H1 (cell line): ENCODE measurements around the gene ANO2. TPM values are rescaled to one million over a fixed set of nuclear protein-coding genes. Genes with fewer than 3 reads are reported as not detected.

Experiments used
- CTCF ChIA-PET: fragments of 300-600 bp; sonication (Branson Sonifier 250); formaldehyde crosslinking; loops from one replicate; lab custom pipeline; 2021; ENCODE audit not compliant: partially characterized antibody; lab: Charles Lee
- POLR2A ChIA-PET: fragments of 300-600 bp; sonication (Branson Sonifier 250); formaldehyde crosslinking; loops from one replicate; lab custom pipeline; 2021; ENCODE audit warnings: inconsistent platforms; ENCODE audit not compliant: partially characterized antibody; lab: Charles Lee
- DNase-seq, 2 experiments: peaks; one replicate each; pipeline versions ENCODE4 v3.0.0 to v3.0.0-alpha.2; 2010 to 2022; ENCODE audit warnings: low spot score in 2 of 2, low read depth in 1 of 2, mixed read lengths in 1 of 2
- FAIRE-seq: peaks from 2 replicates; lab custom pipeline; 2011; peaks lifted over from hg19 to GRCh38; lab: Jason Lieb, UNC
- H2AFZ ChIP-seq: 2 replicates; pipeline ENCODE4 v1.8.1; 2012; ENCODE audit warnings: low read length, inconsistent platforms
- H2AK5ac ChIP-seq: 2 replicates; pipeline ENCODE4 v1.6.1; 2013; ENCODE audit warnings: low read depth, low read length
- H2BK120ac ChIP-seq: replicated peaks from 2 replicates; pipeline ENCODE3; 2013; ENCODE audit warnings: low read depth, low read length, inconsistent platforms
- H2BK12ac ChIP-seq: 2 replicates; pipeline ENCODE4 v1.6.1; 2013; ENCODE audit warnings: low read depth, low read length
- H2BK15ac ChIP-seq: 2 replicates; pipeline ENCODE4 v1.6.1; 2013; ENCODE audit warnings: low read length
- H2BK20ac ChIP-seq: 2 replicates; pipeline ENCODE4 v1.6.1; 2013; ENCODE audit warnings: low read length
- H2BK5ac ChIP-seq: 2 replicates; pipeline ENCODE4 v1.6.1; 2013; ENCODE audit warnings: low read depth, low read length
- H3K14ac ChIP-seq: 2 replicates; pipeline ENCODE4 v1.6.1; 2013; ENCODE audit warnings: inconsistent platforms; ENCODE audit not compliant: insufficient read length
- H3K18ac ChIP-seq: 2 replicates; pipeline ENCODE4 v1.6.1; 2013; ENCODE audit warnings: low read length; ENCODE audit errors: extremely low read depth
- H3K23ac ChIP-seq: 2 replicates; pipeline ENCODE4 v1.6.1; 2013; ENCODE audit warnings: inconsistent platforms; ENCODE audit not compliant: insufficient read length
- H3K23me2 ChIP-seq: 2 replicates; pipeline ENCODE4 v1.6.1; 2013; ENCODE audit warnings: low read depth, low read length
- H3K27ac ChIP-seq: 2 replicates; pipeline ENCODE4 v1.6.1; 2011; ENCODE audit warnings: low read depth, low read length, inconsistent platforms
- H3K27me3 ChIP-seq, 4 experiments: replicated peaks in 1 of 4; 1 replicate in 1 of 4; 2 replicates in 3 of 4; pipeline versions ENCODE4 v1.6.1 to v1.8.1; 2011 to 2013; ENCODE audit warnings: low read length in 3 of 4, mild to moderate bottlenecking in 3 of 4, inconsistent platforms in 2 of 4, mixed read lengths in 2 of 4, moderate library complexity in 1 of 4; ENCODE audit not compliant: control insufficient read depth in 3 of 4, insufficient read depth in 3 of 4; ENCODE audit errors: extremely low read depth in 1 of 4
- H3K36me3 ChIP-seq, 4 experiments: 2 replicates each; pipeline versions ENCODE4 v1.6.1 to v1.8.1; 2011 to 2013; ENCODE audit warnings: mild to moderate bottlenecking in 4 of 4, low read length in 3 of 4, moderate library complexity in 2 of 4, control low read depth in 1 of 4, inconsistent platforms in 1 of 4; ENCODE audit not compliant: insufficient read depth in 4 of 4, control insufficient read depth in 2 of 4
- H3K4ac ChIP-seq: replicated peaks from 2 replicates; pipeline ENCODE3; 2013; ENCODE audit warnings: low read length, low read depth, mixed read lengths, inconsistent platforms; ENCODE audit not compliant: insufficient read length
- H3K4me1 ChIP-seq, 4 experiments: replicated peaks in 1 of 4; 1 replicate in 1 of 4; 2 replicates in 3 of 4; pipeline versions ENCODE4 v1.6.1 to v1.8.1; 2011 to 2013; ENCODE audit warnings: low read length in 3 of 4, inconsistent platforms in 2 of 4, mixed read lengths in 1 of 4; ENCODE audit not compliant: insufficient read depth in 4 of 4, control insufficient read depth in 3 of 4
- H3K4me2 ChIP-seq, 2 experiments: 2 replicates each; pipeline versions ENCODE4 v1.6.1 to v1.8.1; 2011 to 2013; ENCODE audit warnings: low read depth in 2 of 2, low read length in 2 of 2, control low read depth in 1 of 2, inconsistent platforms in 1 of 2, mild to moderate bottlenecking in 1 of 2; ENCODE audit not compliant: insufficient read depth in 1 of 2
- H3K4me3 ChIP-seq, 4 experiments: fragments of 200-600, 300-600 bp in 1 of 4; sonication (generic), shearing (Covaris generic), sonication (Bioruptor Twin) in 1 of 4; 2 replicates each; pipeline versions ENCODE4 v1.5.1 to v1.8.1; 2011 to 2016; ENCODE audit warnings: low read length in 4 of 4, low read depth in 3 of 4, control low read depth in 2 of 4, inconsistent platforms in 2 of 4, mild to moderate bottlenecking in 2 of 4, mixed read lengths in 1 of 4, moderate library complexity in 1 of 4; ENCODE audit not compliant: insufficient read depth in 2 of 4; ENCODE audit errors: extremely low read depth in 1 of 4
- H3K56ac ChIP-seq: replicated peaks from 2 replicates; pipeline ENCODE3; 2013; ENCODE audit warnings: low read depth, mild to moderate bottlenecking, mixed read lengths, low read length, inconsistent platforms; ENCODE audit not compliant: insufficient read length
- H3K79me1 ChIP-seq: 2 replicates; pipeline ENCODE4 v1.6.1; 2013; ENCODE audit warnings: low read depth, low read length, control low read depth
- H3K79me2 ChIP-seq, 2 experiments: 2 replicates each; pipeline versions ENCODE4 v1.6.1 to v1.8.1; 2012 to 2013; ENCODE audit warnings: low read length in 2 of 2, mild to moderate bottlenecking in 2 of 2, inconsistent platforms in 1 of 2; ENCODE audit not compliant: insufficient read depth in 2 of 2, control insufficient read depth in 1 of 2
- H3K9ac ChIP-seq, 4 experiments: replicated peaks in 1 of 4; 1 replicate in 1 of 4; 2 replicates in 3 of 4; pipeline versions ENCODE4 v1.6.1 to v1.8.1; 2011 to 2013; ENCODE audit warnings: low read depth in 3 of 4, low read length in 3 of 4, control low read depth in 2 of 4, mild to moderate bottlenecking in 2 of 4, moderate library complexity in 2 of 4, inconsistent platforms in 1 of 4; ENCODE audit errors: extremely low read depth in 1 of 4
- H3K9me3 ChIP-seq, 2 experiments: 2 replicates each; pipeline versions ENCODE4 v1.6.1 to v1.8.1; 2012 to 2013; ENCODE audit warnings: mild to moderate bottlenecking in 2 of 2, moderate library complexity in 2 of 2, control low read depth in 1 of 2, inconsistent platforms in 1 of 2, low read depth in 1 of 2, low read length in 1 of 2, mixed read lengths in 1 of 2; ENCODE audit not compliant: insufficient read depth in 2 of 2
- H4K20me1 ChIP-seq, 2 experiments: replicated peaks in 1 of 2; 2 replicates each; pipeline versions ENCODE3 to v1.8.1; 2011 to 2013; ENCODE audit warnings: inconsistent platforms in 2 of 2, low read length in 2 of 2, mild to moderate bottlenecking in 1 of 2; ENCODE audit not compliant: insufficient read depth in 2 of 2, control insufficient read depth in 1 of 2
- H4K5ac ChIP-seq: 2 replicates; pipeline ENCODE4 v1.6.1; 2013; ENCODE audit warnings: low read length, low read depth, mixed read lengths, inconsistent platforms; ENCODE audit not compliant: insufficient read length
- H4K8ac ChIP-seq: 2 replicates; pipeline ENCODE4 v1.8.0; 2013; ENCODE audit warnings: mild to moderate bottlenecking, moderate library complexity, low read length, inconsistent platforms; ENCODE audit not compliant: insufficient read depth; ENCODE audit errors: extremely low read depth
- H4K91ac ChIP-seq: replicated peaks from 2 replicates; pipeline ENCODE3; 2013; ENCODE audit warnings: low read length, mixed read lengths, inconsistent platforms; ENCODE audit not compliant: insufficient read length
- E2F6 ChIP-seq: IDR thresholded peaks from 2 replicates; pipeline ENCODE4 v1.6.1; 2012; ENCODE audit warnings: inconsistent platforms
- RBBP5 ChIP-seq: IDR thresholded peaks from 2 replicates; pipeline ENCODE4 v1.7.1; 2012; ENCODE audit warnings: low read depth, mild to moderate bottlenecking, inconsistent platforms, low read length, moderate library complexity, borderline replicate concordance
- WGBS, 2 experiments: shearing (Covaris generic) in 1 of 2; methylation state at CpG; one replicate each; pipeline versions ENCODE4 v1.1.6 to v1.1.7; 2013 to 2015; ENCODE audit warnings: low lambda C conversion rate in 2 of 2, mixed read lengths in 2 of 2, inconsistent platforms in 1 of 2, low coverage in 1 of 2, missing lambda C conversion rate in 1 of 2; ENCODE audit not compliant: insufficient replicate concordance in 2 of 2, insufficient coverage in 1 of 2, insufficient read length in 1 of 2; ENCODE audit errors: extremely low coverage in 1 of 2, missing lambda C conversion rate in 1 of 2; 5-methylcytosine and 5-hydroxymethylcytosine counted together
- polyA plus RNA-seq, 7 experiments: library from polyadenylated mRNA; depleted of rRNA in 3 of 7; stranded (reverse) in 5 of 7; unstranded in 2 of 7; fragments of >200 nt in 5 of 7; fragments of 200-250 nt in 2 of 7; gene quantifications; 1 replicate in 5 of 7; 2 replicates in 1 of 7; 4 replicates in 1 of 7; pipeline versions ENCODE4 v1.2.1 to v1.2.3, GENCODE V29; 2011 to 2013; ENCODE audit warnings: missing spikeins in 2 of 7, mixed read lengths in 2 of 7
- total RNA-seq: library from RNA; stranded (reverse); fragmentation: NEBNext Ultra II Directional; extraction: Animal tissue kit (Norgen Biotek cat#: 25700); gene quantifications from 2 replicates; pipeline ENCODE4 v1.2.1, GENCODE V29; 2021

The ANO2 gene
- total and polyA plus RNA-seq, 2 of the 8 experiments (the other 6 are each of a cell fraction or from before 2014, with no cell fraction given): 1.9 to 5.5 TPM

GRCh38 chr12:5914387-5915149 is 30.5 kb downstream of the ANO2 start:
- H4K5ac ChIP-seq: no peak overlapping the region
- no peaks in the 10 kb centered on the region for H3K27me3 ChIP-seq
- no peaks in the 10 kb centered on the region for H3K79me2 ChIP-seq
- FAIRE-seq (no peak), DNase-seq (no peak)
- no peaks in the 10 kb centered on the region for H3K36me3 ChIP-seq
- no peak overlapping the region for H2AFZ ChIP-seq
- no peak overlapping the region for H3K4ac ChIP-seq
- no peak overlapping the region for H2BK20ac ChIP-seq
- no peak overlapping the region for H3K18ac ChIP-seq
- no peak overlapping the region for H2BK5ac ChIP-seq
- H2BK12ac ChIP-seq: no peak overlapping the region
- 87% methylated on average over 7 of the region's 11 CpGs; no CpG with 5 or more reads in 1 of the 2 experiments for WGBS, 2 experiments
- H3K23me2 ChIP-seq: no peaks in the 10 kb centered on the region
- no peak overlapping the region for H3K4me3 ChIP-seq
- no peak overlapping the region for H4K8ac ChIP-seq
- POLR2A ChIA-PET: interaction anchor here (0.9 to 1.3 kb wide), 2 partner anchors 31 to 124 kb away, joined by 4 to 5 read pairs; partner anchors contain the start of gene ANO2
- no peak overlapping the region for H2AK5ac ChIP-seq
- H3K9ac ChIP-seq: no peak overlapping the region
- H3K27ac ChIP-seq: no peak overlapping the region
- H3K23ac ChIP-seq: no peak overlapping the region
- no peak overlapping the region for H3K4me2 ChIP-seq
- no peak overlapping the region for H3K14ac ChIP-seq
- no peak overlapping the region for H3K56ac ChIP-seq
- H4K91ac ChIP-seq: no peak overlapping the region
- no peaks in the 10 kb centered on the region for H3K4me1 ChIP-seq
- H2BK120ac ChIP-seq: no peak overlapping the region
- H2BK15ac ChIP-seq: no peak overlapping the region
- no peaks in the 10 kb centered on the region for H3K9me3 ChIP-seq
- H4K20me1 ChIP-seq: no peaks in the 10 kb centered on the region
- CTCF ChIA-PET: interaction anchor here (1.0 to 4.4 kb wide), 12 partner anchors 9 to 218 kb away, joined by 3 to 44 read pairs (median 4); no protein-coding TSS in a partner anchor
- no peaks in the 10 kb centered on the region for H3K79me1 ChIP-seq
- TF ChIP-seq E2F6 (no peak), RBBP5 (no peak)
